ENCODE results near the gene PIWIL4. TPM values are rescaled to one million over a fixed set of nuclear protein-coding genes. Genes with fewer than 3 reads are reported as not detected.

Gene PIWIL4
- total RNA-seq, 2 donors from 2014 or later: 6.3 to 6.7 TPM

DNA sequence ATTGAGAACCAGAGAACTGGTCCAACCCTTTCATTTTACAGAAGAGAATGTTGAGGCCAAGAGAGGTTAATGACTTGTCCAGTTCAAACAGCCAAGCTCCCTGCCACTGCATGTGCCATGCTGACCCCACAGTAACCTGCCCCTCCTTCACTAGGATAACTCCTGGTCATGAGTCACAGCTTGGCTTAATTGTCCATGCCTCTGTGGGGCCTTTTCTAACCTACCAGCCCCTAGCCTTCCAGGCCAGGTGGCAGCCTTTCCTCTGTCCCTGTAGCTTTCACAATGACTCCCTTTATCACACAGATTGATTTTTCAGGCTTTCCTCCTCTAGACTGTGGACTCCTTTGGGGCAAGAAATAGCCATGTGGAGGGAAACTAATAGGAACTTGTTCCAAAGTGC lies 97.2 kb downstream of the PIWIL4 start:
- Histone ChIP-seq H3K9me3 (no peaks in the 10 kb centered on the region), H3K9ac (ENCODE audit: low read depth in 2 of 2, low read length in 2 of 2) (no peak overlapping the region), H3K27ac (no peak overlapping the region), H3K36me3 (no peaks in the 10 kb centered on the region), H3K4me3 (no peak overlapping the region), H3K4me1 (no peaks in the 10 kb centered on the region), H3K27me3 (no peaks in the 10 kb centered on the region)
- intact Hi-C loops (cut with DNase I): no loop called here
- no peak for DNase-seq
- TF ChIP-seq, protein P1, sequence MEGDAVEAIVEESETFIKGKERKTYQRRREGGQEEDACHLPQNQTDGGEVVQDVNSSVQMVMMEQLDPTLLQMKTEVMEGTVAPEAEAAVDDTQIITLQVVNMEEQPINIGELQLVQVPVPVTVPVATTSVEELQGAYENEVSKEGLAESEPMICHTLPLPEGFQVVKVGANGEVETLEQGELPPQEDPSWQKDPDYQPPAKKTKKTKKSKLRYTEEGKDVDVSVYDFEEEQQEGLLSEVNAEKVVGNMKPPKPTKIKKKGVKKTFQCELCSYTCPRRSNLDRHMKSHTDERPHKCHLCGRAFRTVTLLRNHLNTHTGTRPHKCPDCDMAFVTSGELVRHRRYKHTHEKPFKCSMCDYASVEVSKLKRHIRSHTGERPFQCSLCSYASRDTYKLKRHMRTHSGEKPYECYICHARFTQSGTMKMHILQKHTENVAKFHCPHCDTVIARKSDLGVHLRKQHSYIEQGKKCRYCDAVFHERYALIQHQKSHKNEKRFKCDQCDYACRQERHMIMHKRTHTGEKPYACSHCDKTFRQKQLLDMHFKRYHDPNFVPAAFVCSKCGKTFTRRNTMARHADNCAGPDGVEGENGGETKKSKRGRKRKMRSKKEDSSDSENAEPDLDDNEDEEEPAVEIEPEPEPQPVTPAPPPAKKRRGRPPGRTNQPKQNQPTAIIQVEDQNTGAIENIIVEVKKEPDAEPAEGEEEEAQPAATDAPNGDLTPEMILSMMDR (IDR thresholded peaks at IDR 0.05): no peak

- Histone ChIP-seq H3K4me1 (no peaks in the 10 kb centered on the region), H3K9ac (ENCODE audit: low read depth in 2 of 2, low read length in 2 of 2) (no peak overlapping the region), H3K36me3 (no peaks in the 10 kb centered on the region), H3K9me3 (no peaks in the 10 kb centered on the region), H3K27ac (no peak overlapping the region), H3K4me3 (no peak overlapping the region), H3K27me3 (no peaks in the 10 kb centered on the region)
- TF ChIP-seq, protein P1 (IDR thresholded peaks at IDR 0.05): no peak
- intact Hi-C loops (cut with DNase I): no loop called here
- DNase-seq: no peak
Observed at GRCh38 chr11:94665116-94665659, 98.0 kb downstream of the PIWIL4 start.

GRCh38 chr11:94666792-94667721 lies 99.9 kb downstream of the PIWIL4 start:
- TF ChIP-seq, protein P1 (IDR thresholded peaks at IDR 0.05): no peak
- Histone ChIP-seq H3K27ac (no peak overlapping the region), H3K9ac (ENCODE audit: low read depth in 2 of 2, low read length in 2 of 2) (no peak overlapping the region), H3K4me1 (no peaks in the 10 kb centered on the region), H3K27me3 (no peaks in the 10 kb centered on the region), H3K36me3 (no peaks in the 10 kb centered on the region), H3K4me3 (no peak overlapping the region), H3K9me3 (no peaks in the 10 kb centered on the region)
- DNase-seq: no peak
- intact Hi-C loops (cut with DNase I): no loop called here

DNA sequence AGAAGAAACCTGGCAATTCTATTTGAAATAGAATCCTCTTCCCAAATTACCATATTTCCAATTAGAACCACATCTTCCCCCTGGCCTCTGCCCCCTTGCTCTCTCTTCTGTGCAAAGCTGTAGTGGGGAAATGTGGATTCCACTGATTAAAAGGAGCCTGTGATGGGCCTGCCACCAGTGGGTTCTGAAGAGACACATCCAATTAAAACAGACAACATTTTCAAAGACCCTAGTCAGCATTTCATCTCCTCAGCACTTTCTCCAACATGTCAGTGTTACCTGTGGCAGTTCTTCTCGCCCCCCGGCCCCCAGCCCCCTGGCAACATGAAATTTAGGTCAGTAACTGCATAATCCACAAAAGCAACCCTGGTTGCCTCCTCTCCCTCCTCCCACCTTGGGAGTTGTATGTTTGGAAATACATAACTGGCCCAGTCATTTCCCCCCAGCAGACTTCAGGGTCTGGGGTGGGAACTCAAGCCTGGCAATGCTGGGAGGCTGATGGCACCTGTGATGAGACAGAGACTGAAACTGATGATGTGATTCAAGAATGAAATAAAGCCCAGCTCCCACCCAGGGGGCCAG lies 101.1 kb downstream of the PIWIL4 start:
- intact Hi-C loops (cut with DNase I): no loop called here

GRCh38 chr11:94669023-94669422 lies 101.9 kb downstream of the PIWIL4 start:
- Histone ChIP-seq H3K27ac (no peak overlapping the region), H3K4me1 (no peaks in the 10 kb centered on the region), H3K36me3 (no peaks in the 10 kb centered on the region), H3K9me3 (no peaks in the 10 kb centered on the region), H3K27me3 (no peaks in the 10 kb centered on the region), H3K9ac (ENCODE audit: low read depth in 2 of 2, low read length in 2 of 2) (no peak overlapping the region), H3K4me3 (no peak overlapping the region)
- TF ChIP-seq, protein P1 (IDR thresholded peaks at IDR 0.05): no peak
- no peak for DNase-seq
- intact Hi-C loops (cut with DNase I): no loop called here

More for the DNA sequence above, 101.1 kb downstream of the PIWIL4 start:
- TF ChIP-seq, protein P1 (IDR thresholded peaks at IDR 0.05): no peak
- no peaks in the 10 kb centered on the region for H3K4me1 ChIP-seq
- H3K27ac ChIP-seq: no peak overlapping the region
- H3K27me3 ChIP-seq: no peaks in the 10 kb centered on the region
- no peak overlapping the region for H3K4me3 ChIP-seq
- no peak overlapping the region for H3K9ac ChIP-seq (ENCODE audit: low read depth in 2 of 2, low read length in 2 of 2)
- no peaks in the 10 kb centered on the region for H3K9me3 ChIP-seq
- no peaks in the 10 kb centered on the region for H3K36me3 ChIP-seq
- DNase-seq: no peak

Other genes starting within 250 kb of the PIWIL4 start
- under 1 TPM in 1 of 2 donors, not detected in 1; 0.13 TPM for gene GPR83, start 165.9 kb upstream of the PIWIL4 start, total RNA-seq
- gene MRE11, start 73.5 kb upstream of the PIWIL4 start, total RNA-seq: 10 to 100 TPM; 14.0 to 17.6 TPM
- 10 to 100 TPM; 10.7 to 14.6 TPM for gene ANKRD49, start 73.4 kb upstream of the PIWIL4 start, total RNA-seq
- not detected for gene C11orf97, start 54.9 kb upstream of the PIWIL4 start, total RNA-seq
- 10 to 100 TPM; 28.0 to 28.5 TPM for gene FUT4, start 23.4 kb upstream of the PIWIL4 start, total RNA-seq
- 10 to 100 TPM in 1 of 2 donors, 1 to 10 TPM in 1; 3.1 to 13.9 TPM for gene AMOTL1, start 201.0 kb downstream of the PIWIL4 start, total RNA-seq

Measured in colonic mucosa (tissue), 4 donors.